GM19239 (cell line): ENCODE results near the gene ZNF180.
"Not testable (repeated sequence)": the region's sequence is repeated elsewhere in the genome, so short reads cannot be mapped to it uniquely, and the experiment has no call there.

Source experiments
- DNase-seq: peaks from one replicate; pipeline ENCODE4 v3.0.0; 2011; ENCODE audit warnings: low spot score; ENCODE audit not compliant: insufficient read length
- FAIRE-seq: peaks from 2 replicates; lab custom pipeline; 2011; peaks lifted over from hg19 to GRCh38; lab: Jason Lieb, UNC

Gene ZNF180

GRCh38 chr19:44499962-44500949, at the start of gene ZNF180:
Gene ZNF180 (minus strand): TSS chr19:44500522. CDS start chr19:44497334, 3,188 bp downstream.
- FAIRE-seq, result peak; percentile 95

GRCh38 chr19:44549507-44549906, 49.2 kb upstream of the ZNF180 start:
- DNase-seq (no peak), FAIRE-seq (no peak)

More at GRCh38 chr19:44499962-44500949, at the start of gene ZNF180:
- DNase-seq, result peak; percentile 94

GRCh38 chr19:44548736-44549135, 48.4 kb upstream of the ZNF180 start:
- no peak for DNase-seq
- FAIRE-seq, result no peak

- DNase-seq, result no peak
- no peak for FAIRE-seq
These were observed 43.7 kb upstream of the ZNF180 start for GRCh38 chr19:44544031-44544430.

GRCh38 chr19:44542671-44543070, 42.3 kb upstream of the ZNF180 start:
- no peak for FAIRE-seq
- DNase-seq, result no peak

GRCh38 chr19:44540736-44541135, 40.4 kb upstream of the ZNF180 start:
- FAIRE-seq (no peak), DNase-seq (no peak)

GRCh38 chr19:44539991-44540390, 39.7 kb upstream of the ZNF180 start:
- FAIRE-seq (no peak), DNase-seq (no peak)

GRCh38 chr19:44539236-44539826, 39.0 kb upstream of the ZNF180 start:
- DNase-seq (no peak), FAIRE-seq (no peak)

GRCh38 chr19:44535361-44535760, 35.0 kb upstream of the ZNF180 start:
- not testable (repeated sequence) for FAIRE-seq, DNase-seq

GRCh38 chr19:44532819-44533218, 32.5 kb upstream of the ZNF180 start:
- FAIRE-seq (no peak), DNase-seq (no peak)

- FAIRE-seq (no peak), DNase-seq (no peak)
These were observed 30.5 kb upstream of the ZNF180 start for GRCh38 chr19:44530777-44531176.

- DNase-seq, result no peak
- no peak for FAIRE-seq
These were observed 29.2 kb upstream of the ZNF180 start, which contains the start of gene CEACAM20 for GRCh38 chr19:44529536-44529935. Gene CEACAM20 (minus strand): TSS chr19:44529675. CDS start chr19:44529509, 166 bp downstream.

GRCh38 chr19:44527554-44527953, 27.2 kb upstream of the ZNF180 start:
- DNase-seq (no peak), FAIRE-seq (no peak)

GRCh38 chr19:44525721-44526430, 25.6 kb upstream of the ZNF180 start:
- no peak for DNase-seq
- FAIRE-seq, result no peak

GRCh38 chr19:44521370-44521769, 21.0 kb upstream of the ZNF180 start:
- FAIRE-seq, result no peak
- DNase-seq, result no peak

GRCh38 chr19:44517146-44517545, 16.8 kb upstream of the ZNF180 start:
- DNase-seq (no peak), FAIRE-seq (no peak)

- FAIRE-seq (no peak), DNase-seq (no peak)
These were observed 15.6 kb upstream of the ZNF180 start for GRCh38 chr19:44515907-44516306.

- no peak for FAIRE-seq
- no peak for DNase-seq
These were observed 14.7 kb upstream of the ZNF180 start for GRCh38 chr19:44515031-44515430.

- DNase-seq (no peak), FAIRE-seq (no peak)
These were observed 12.3 kb upstream of the ZNF180 start for GRCh38 chr19:44512326-44513298.
